Measurements from ENCODE around the gene PSMB7.
A peak's percentile ranks its signal among the peaks of the same experiment; 100 is the strongest.

The PSMB7 gene

GRCh38 chr9:124409410-124409809 is 5.8 kb downstream of the PSMB7 start:
- no peak for DNase-seq

GRCh38 chr9:124403246-124403645 is 12.0 kb downstream of the PSMB7 start:
- DNase-seq = no peak

- no peak for DNase-seq
Observed at GRCh38 chr9:124399968-124400940, 15.0 kb downstream of the PSMB7 start.

- DNase-seq = no peak
Observed at GRCh38 chr9:124399323-124399967, 15.8 kb downstream of the PSMB7 start.

GRCh38 chr9:124398191-124398935 is 16.9 kb downstream of the PSMB7 start:
- no peak for DNase-seq

GRCh38 chr9:124395826-124396225 is 19.4 kb downstream of the PSMB7 start:
- DNase-seq = peak; percentile 17

GRCh38 chr9:124394596-124394995 is 20.6 kb downstream of the PSMB7 start:
- DNase-seq = no peak

- no peak for DNase-seq
Observed at GRCh38 chr9:124394167-124394566, 21.1 kb downstream of the PSMB7 start.

GRCh38 chr9:124392871-124393460 is 22.3 kb downstream of the PSMB7 start:
- DNase-seq = peak; percentile 44

GRCh38 chr9:124392254-124392870 is 22.9 kb downstream of the PSMB7 start:
- DNase-seq = no peak

GRCh38 chr9:124390794-124391658 is 24.2 kb downstream of the PSMB7 start:
- no peak for DNase-seq

GRCh38 chr9:124389146-124389939 is 25.9 kb downstream of the PSMB7 start:
- DNase-seq = no peak

GRCh38 chr9:124388275-124389048 is 26.8 kb downstream of the PSMB7 start:
- DNase-seq = no peak

GRCh38 chr9:124386201-124386600 is 29.0 kb downstream of the PSMB7 start:
- DNase-seq = no peak

GRCh38 chr9:124385623-124386022 is 29.6 kb downstream of the PSMB7 start:
- DNase-seq = no peak

GRCh38 chr9:124384846-124385245 is 30.4 kb downstream of the PSMB7 start:
- no peak for DNase-seq

- DNase-seq = no peak
Observed at GRCh38 chr9:124384210-124384609, 31.0 kb downstream of the PSMB7 start.

- DNase-seq = no peak
Observed at GRCh38 chr9:124381170-124381945, 33.9 kb downstream of the PSMB7 start.

Data from NCI-H82 (cell line).